Loucy (cell line): ENCODE data around the gene ZNF587.
"Not testable (repeated sequence)": the region's sequence is repeated elsewhere in the genome, so short reads cannot be mapped to it uniquely, and the experiment has no call there.

ENCODE experiments used
- H2AFZ ChIP-seq: fragments of 200-600 bp; sonication (generic); 2 replicates; pipeline ENCODE4 v1.6.0; 2016; ENCODE audit warnings: antibody characterized with exemption, mild to moderate bottlenecking, low read length, moderate library complexity
- H3F3A ChIP-seq: fragments of 200-600 bp; 2 replicates; pipeline ENCODE4 v1.6.0; 2016; ENCODE audit warnings: antibody characterized with exemption, low read depth, mild to moderate bottlenecking
- H3K27me3 ChIP-seq: fragments of 200-600 bp; sonication (generic); 2 replicates; pipeline ENCODE4 v1.6.1; 2014; ENCODE audit warnings: low read length, mild to moderate bottlenecking; ENCODE audit not compliant: insufficient read depth, poor library complexity, severe bottlenecking
- H3K36me3 ChIP-seq: fragments of 200-600 bp; sonication (generic); 2 replicates; pipeline ENCODE4 v1.6.1; 2016; ENCODE audit warnings: low read length; ENCODE audit not compliant: insufficient read depth
- H3K4me1 ChIP-seq: fragments of 200-600 bp; sonication (generic); 2 replicates; pipeline ENCODE4 v1.5.1; 2014; ENCODE audit warnings: low read length, mild to moderate bottlenecking; ENCODE audit not compliant: insufficient read depth, poor library complexity, severe bottlenecking
- H3K4me2 ChIP-seq: fragments of 200-600 bp; sonication (generic); 2 replicates; pipeline ENCODE4 v1.6.0; 2014; ENCODE audit warnings: antibody characterized with exemption, low read length, low read depth, mild to moderate bottlenecking; ENCODE audit not compliant: poor library complexity, severe bottlenecking
- H3K4me3 ChIP-seq: fragments of 200-600 bp; sonication (generic); 2 replicates; pipeline ENCODE4 v1.5.1; 2014; ENCODE audit warnings: low read length, mild to moderate bottlenecking, mixed read lengths; ENCODE audit not compliant: poor library complexity, severe bottlenecking
- H3K79me2 ChIP-seq: fragments of 200-600 bp; sonication (generic); 2 replicates; pipeline ENCODE4 v1.6.1; 2014; ENCODE audit warnings: low read length; ENCODE audit not compliant: insufficient read depth
- H3K9ac ChIP-seq: fragments of 200-600 bp; sonication (generic); 2 replicates; pipeline ENCODE4 v1.6.0; 2014; ENCODE audit warnings: mild to moderate bottlenecking, low read depth, low read length, moderate library complexity; ENCODE audit not compliant: poor library complexity, severe bottlenecking
- H3K9me2 ChIP-seq: fragments of 200-600 bp; sonication (generic); replicated peaks from 2 replicates; pipeline ENCODE4 v1.6.1; 2016; ENCODE audit warnings: low read depth, low read length, mixed read lengths
- H3K9me3 ChIP-seq: fragments of 200-600 bp; sonication (generic); 2 replicates; pipeline ENCODE4 v1.6.1; 2014; ENCODE audit warnings: mild to moderate bottlenecking, antibody characterized with exemption, low read length, low read depth; ENCODE audit not compliant: insufficient read depth
- H4K20me1 ChIP-seq: fragments of 200-600 bp; sonication (generic); 2 replicates; pipeline ENCODE4 v1.6.0; 2014; ENCODE audit warnings: antibody characterized with exemption, low read length, mild to moderate bottlenecking; ENCODE audit not compliant: insufficient read depth, poor library complexity, severe bottlenecking
- CTCF ChIP-seq: fragments of 200-600 bp; sonication (generic); conservative IDR thresholded peaks from 2 replicates; pipeline ENCODE4 v1.5.1; 2014; ENCODE audit warnings: mild to moderate bottlenecking, antibody characterized with exemption, low read length
- EZH2phosphoT487 ChIP-seq: fragments of 200-600 bp; IDR thresholded peaks from 2 replicates; pipeline ENCODE4 v1.6.1; 2018; ENCODE audit warnings: antibody characterized with exemption, mild to moderate bottlenecking, moderate library complexity, borderline replicate concordance

Gene ZNF587

GRCh38 chr19:57812226-57812625, 37.4 kb upstream of the ZNF587 start:
- H3K4me2 ChIP-seq, result peak overlapping the region; percentile 94
- H2AFZ ChIP-seq, result no peak overlapping the region
- peak overlapping the region; percentile 25 for H3K4me3 ChIP-seq

GRCh38 chr19:57812975-57813820, 36.5 kb upstream of the ZNF587 start:
- Histone ChIP-seq H3K4me2 (peak overlapping the region; percentile 94), H3K36me3 (peaks cover 10% of the 10 kb centered on the region; the same call in 1 of the 2 replicates), H3K4me1 (peaks cover 15% of the 10 kb centered on the region), H3K4me3 (peak overlapping the region; percentile 95), H3K79me2 (peaks cover 19% of the 10 kb centered on the region; the same call in 1 of the 2 replicates)
- H3F3A ChIP-seq, H3K27me3 ChIP-seq, H3K9ac ChIP-seq, H4K20me1 ChIP-seq, H2AFZ ChIP-seq, H3K9me3 ChIP-seq, H3K9me2 ChIP-seq: not testable (repeated sequence)

More at GRCh38 chr19:57812226-57812625, 37.4 kb upstream of the ZNF587 start:
- H3K36me3 ChIP-seq, result peaks cover 18% of the 10 kb centered on the region; the same call in 1 of the 2 replicates
- H3F3A ChIP-seq, result no peaks in the 10 kb centered on the region
- no peaks in the 10 kb centered on the region for H3K27me3 ChIP-seq
- H3K4me1 ChIP-seq, result peaks cover 15% of the 10 kb centered on the region
- no peak overlapping the region for H3K9ac ChIP-seq
- H3K9me2 ChIP-seq, result no peaks in the 10 kb centered on the region
- no peaks in the 10 kb centered on the region for H4K20me1 ChIP-seq
- peaks cover 19% of the 10 kb centered on the region; the same call in 1 of the 2 replicates for H3K79me2 ChIP-seq
- H3K9me3 ChIP-seq, result no peaks in the 10 kb centered on the region
- TF ChIP-seq CTCF (no peak), EZH2phosphoT487 (no peak)

GRCh38 chr19:57813919-57814504, 35.6 kb upstream of the ZNF587 start:
- Histone ChIP-seq H3K9ac (peak overlapping the region; percentile 91), H3K79me2 (peaks cover 19% of the 10 kb centered on the region; the same call in 1 of the 2 replicates), H3K4me3 (peak overlapping the region; percentile 95), H3K4me1 (peaks cover 19% of the 10 kb centered on the region), H3K36me3 (peaks cover 6% of the 10 kb centered on the region; the same call in 1 of the 2 replicates), H3K9me3 (no peaks in the 10 kb centered on the region), H2AFZ (peak overlapping the region; percentile 93), H3K27me3 (no peaks in the 10 kb centered on the region), H3F3A (no peaks in the 10 kb centered on the region), H3K9me2 (no peaks in the 10 kb centered on the region), H4K20me1 (no peaks in the 10 kb centered on the region), H3K4me2 (peak overlapping the region; percentile 94)
- TF ChIP-seq CTCF (no peak), EZH2phosphoT487 (no peak)
